Measurements from ENCODE around the gene LIPF. TPM values are rescaled to one million over a fixed set of nuclear protein-coding genes. Genes with fewer than 3 reads are reported as not detected.
"Not testable (repeated sequence)": the region's sequence is repeated elsewhere in the genome, so short reads cannot be mapped to it uniquely, and the experiment has no call there.

Gene LIPF, protein sequence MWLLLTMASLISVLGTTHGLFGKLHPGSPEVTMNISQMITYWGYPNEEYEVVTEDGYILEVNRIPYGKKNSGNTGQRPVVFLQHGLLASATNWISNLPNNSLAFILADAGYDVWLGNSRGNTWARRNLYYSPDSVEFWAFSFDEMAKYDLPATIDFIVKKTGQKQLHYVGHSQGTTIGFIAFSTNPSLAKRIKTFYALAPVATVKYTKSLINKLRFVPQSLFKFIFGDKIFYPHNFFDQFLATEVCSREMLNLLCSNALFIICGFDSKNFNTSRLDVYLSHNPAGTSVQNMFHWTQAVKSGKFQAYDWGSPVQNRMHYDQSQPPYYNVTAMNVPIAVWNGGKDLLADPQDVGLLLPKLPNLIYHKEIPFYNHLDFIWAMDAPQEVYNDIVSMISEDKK
- under 1 TPM; 0.18 to 0.57 (median 0.40) TPM for polyA plus RNA-seq (ENCODE audit: insufficient read length in 4 of 4)

- no peak for DNase-seq (ENCODE audit: low read depth in 4 of 4, low spot score in 3 of 4)
Observed at GRCh38 chr10:88664142-88664541, at the start of gene LIPF. TSS of gene LIPF (plus strand) at chr10:88664442. CDS start at chr10:88667298, 2,856 bp downstream.

GRCh38 chr10:88616250-88616977, 47.8 kb upstream of the LIPF start:
- no peak for DNase-seq (ENCODE audit: low read depth in 4 of 4, low spot score in 3 of 4)

DNA sequence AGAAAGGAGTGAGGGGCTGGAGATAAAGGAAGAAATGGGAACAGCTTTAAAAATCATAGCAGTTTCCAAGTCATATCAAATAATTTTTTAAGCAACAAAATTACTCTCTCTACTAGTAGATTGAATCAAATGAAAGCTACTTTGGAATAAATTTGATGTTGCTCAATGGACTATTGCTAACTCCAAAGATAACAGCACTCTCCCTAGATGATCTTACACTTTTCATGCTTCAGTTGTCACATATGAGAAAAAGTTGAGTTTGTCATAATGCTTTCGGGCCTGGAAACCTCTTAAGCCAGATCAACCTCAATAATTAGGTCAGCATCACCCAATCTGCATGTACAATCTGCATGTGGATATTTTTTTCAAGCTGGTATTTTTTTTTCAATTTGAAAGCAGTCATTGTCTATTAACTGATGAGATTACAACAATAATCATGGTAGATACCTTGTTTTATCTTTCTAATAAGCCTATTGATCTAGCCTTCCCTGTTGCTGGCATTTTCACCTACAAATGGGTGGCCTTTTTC, 46.4 kb upstream of the LIPF start:
- no peak for DNase-seq (ENCODE audit: low read depth in 4 of 4, low spot score in 3 of 4)

GRCh38 chr10:88618496-88618895, 45.7 kb upstream of the LIPF start:
- DNase-seq (ENCODE audit: low read depth in 4 of 4, low spot score in 3 of 4) = no peak

GRCh38 chr10:88620441-88620840, 43.8 kb upstream of the LIPF start:
- no peak for DNase-seq (ENCODE audit: low read depth in 4 of 4, low spot score in 3 of 4)

DNA sequence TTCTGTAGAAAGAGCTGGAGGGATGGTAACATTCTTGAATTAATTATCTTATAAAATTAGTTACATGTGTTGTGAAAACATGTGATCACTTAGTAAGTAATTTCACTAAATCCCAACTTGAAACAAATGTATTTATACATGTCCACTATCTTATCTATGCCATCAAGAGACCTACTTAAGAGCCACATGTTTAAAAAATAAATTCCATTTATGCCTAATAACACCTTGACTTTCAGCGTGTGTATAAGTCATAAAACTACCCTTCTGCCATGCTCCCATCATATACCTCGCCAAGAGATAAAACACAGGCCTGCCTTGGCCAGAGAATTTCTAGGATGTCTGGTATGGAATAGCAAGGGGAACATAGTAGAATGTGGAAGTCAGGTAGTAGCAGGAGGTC, 40.4 kb upstream of the LIPF start:
- no peak for DNase-seq (ENCODE audit: low read depth in 4 of 4, low spot score in 3 of 4)

GRCh38 chr10:88624840-88625239, 39.4 kb upstream of the LIPF start:
- no peak for DNase-seq (ENCODE audit: low read depth in 4 of 4, low spot score in 3 of 4)

DNA sequence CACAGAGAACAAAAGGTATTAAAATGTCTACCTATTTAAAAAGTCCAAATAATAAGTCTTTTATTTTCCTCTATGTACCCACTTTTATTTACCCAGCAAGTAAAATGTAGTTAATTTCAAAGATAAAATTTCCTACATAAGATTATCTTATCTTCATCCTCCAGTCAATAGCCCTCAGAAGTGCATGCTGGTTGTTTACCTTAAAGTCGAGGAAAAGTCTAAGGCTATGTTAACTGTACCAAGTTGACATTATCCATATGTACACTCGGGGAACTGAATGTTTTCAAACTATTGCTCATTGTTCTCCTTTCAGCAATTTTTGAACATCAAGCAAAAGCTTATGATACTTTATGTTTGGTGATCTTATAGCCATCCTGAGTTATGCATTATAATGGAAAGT, 24.1 kb upstream of the LIPF start:
- no peak for DNase-seq (ENCODE audit: low read depth in 4 of 4, low spot score in 3 of 4)

- no peak for DNase-seq (ENCODE audit: low read depth in 4 of 4, low spot score in 3 of 4)
Observed at GRCh38 chr10:88642209-88642608, 22.0 kb upstream of the LIPF start.

GRCh38 chr10:88642963-88643362, 21.3 kb upstream of the LIPF start:
- DNase-seq (ENCODE audit: low read depth in 4 of 4, low spot score in 3 of 4) = no peak

DNA sequence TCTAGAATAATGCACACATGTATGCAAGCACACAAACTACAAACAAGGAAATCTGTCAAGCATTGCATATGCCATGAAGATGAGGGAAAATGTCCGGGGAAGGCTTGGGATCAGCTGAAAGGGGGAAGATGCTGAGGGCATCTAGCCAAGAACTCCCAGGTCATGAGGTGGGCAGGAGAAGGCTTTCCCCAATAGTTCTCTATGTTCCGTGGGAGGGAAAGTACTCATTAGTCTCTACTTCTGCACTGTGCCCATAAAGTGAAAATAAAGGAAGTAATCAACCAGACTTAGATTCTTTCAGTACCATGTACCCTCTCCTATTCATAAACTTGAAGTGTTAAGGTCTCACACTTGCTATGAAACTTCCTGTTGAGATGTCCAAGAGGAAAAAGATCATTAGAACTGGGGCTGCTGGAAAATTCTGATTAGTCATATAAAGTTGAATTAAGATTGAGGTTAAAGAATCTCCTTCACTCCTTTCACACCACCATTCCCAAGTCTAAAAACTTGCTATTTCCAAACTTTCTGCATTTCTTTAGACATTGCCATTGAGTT, 17.1 kb upstream of the LIPF start:
- DNase-seq (ENCODE audit: low read depth in 4 of 4, low spot score in 3 of 4) = no peak

DNA sequence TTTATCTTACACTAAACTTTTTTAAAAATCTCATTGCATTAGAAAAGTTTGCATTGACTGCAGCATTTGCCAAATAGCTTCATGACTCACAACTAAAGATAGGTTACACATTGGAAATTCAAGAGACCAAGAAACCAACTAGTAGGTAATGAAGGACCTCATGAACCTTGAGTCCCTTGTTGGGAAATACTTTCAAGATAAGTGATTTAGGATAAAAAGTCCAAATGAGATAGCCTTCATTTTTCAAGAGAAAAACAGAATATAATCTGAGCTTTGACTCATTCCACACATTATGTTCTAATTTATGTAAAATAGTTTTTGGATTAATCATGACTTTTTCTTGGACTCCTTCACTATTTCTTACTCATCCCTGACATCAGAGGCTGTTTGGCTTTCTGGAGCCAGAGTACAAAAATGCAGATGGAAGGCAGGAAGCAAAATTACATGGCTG, 13.1 kb upstream of the LIPF start:
- no peak for DNase-seq (ENCODE audit: low read depth in 4 of 4, low spot score in 3 of 4)

DNA sequence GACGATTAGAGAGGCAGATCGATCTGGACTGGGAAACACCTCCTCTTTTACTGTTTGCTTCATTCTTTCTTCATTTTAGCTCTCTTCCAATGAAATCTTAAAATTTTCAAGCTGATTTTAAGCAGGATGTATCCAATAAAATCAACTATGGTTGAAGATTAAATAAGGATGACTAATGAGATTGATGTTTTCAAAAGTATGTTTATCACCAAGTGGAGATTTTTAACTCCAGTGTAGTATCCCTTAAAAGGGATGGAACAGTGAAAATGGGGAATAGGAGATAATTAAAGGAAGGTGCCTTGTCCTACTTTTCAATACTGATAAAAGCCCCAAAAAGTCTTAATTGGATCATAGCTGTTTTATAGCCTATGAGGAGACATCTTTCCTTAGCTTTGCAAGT, 11.6 kb upstream of the LIPF start:
- DNase-seq (ENCODE audit: low read depth in 4 of 4, low spot score in 3 of 4) = no peak

GRCh38 chr10:88657901-88658300, 6.3 kb upstream of the LIPF start:
- no peak for DNase-seq (ENCODE audit: low read depth in 4 of 4, low spot score in 3 of 4)

DNA sequence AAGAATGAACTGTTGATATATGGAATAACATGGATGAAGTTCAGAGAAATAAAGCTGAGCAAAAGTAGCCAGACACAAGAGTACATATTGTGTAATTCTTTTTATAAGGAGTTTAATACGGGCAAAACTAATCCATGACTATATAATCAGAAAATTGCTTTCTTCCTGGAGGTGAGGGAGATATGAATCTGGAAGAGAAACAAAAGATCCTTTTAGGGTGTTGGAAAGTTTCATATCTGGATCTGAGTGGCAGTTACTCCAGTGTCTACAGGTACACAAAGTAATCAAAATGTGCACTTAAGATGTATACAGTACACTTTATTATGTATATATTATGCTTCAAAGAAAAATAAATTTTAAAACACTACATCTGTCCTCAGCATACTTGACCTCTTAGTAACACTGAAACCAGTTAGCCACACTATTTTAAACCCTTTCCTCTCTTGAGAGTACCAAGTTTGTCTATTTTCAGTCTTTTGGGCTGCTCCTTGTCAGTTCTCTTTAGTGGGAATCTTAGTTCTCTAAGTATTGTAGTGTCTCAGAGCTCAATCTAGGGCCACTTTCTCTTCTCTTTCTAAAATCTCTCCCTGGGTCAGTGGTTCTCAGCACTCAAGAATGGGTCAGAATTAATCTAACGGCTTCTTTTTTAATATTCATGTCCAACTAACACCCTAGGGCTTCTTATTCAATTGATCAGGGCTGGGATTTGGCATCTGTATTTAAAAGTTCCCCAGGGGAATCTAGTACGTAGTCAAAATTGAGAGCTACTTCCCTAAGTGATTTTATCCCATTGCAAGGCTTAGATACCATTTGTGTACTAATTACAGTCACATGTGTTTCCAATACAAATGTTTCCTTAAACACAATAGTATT, 4.3 kb upstream of the LIPF start:
- no peak for DNase-seq (ENCODE audit: low read depth in 4 of 4, low spot score in 3 of 4)

DNA sequence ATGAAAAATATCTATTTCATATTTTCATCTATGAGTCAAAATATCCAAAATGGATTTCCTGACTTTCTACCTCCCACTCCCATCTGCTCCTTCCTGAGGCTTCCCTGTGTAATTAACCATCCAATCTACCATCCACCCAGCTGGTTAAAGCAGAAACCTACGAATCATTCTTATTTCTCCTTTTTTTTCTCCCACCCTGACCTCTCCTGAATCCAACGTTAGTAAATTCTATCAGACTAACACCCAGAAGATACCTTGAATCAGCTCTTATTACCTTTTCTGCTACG, 3.7 kb upstream of the LIPF start:
- no peak for DNase-seq (ENCODE audit: low read depth in 4 of 4, low spot score in 3 of 4)

DNA sequence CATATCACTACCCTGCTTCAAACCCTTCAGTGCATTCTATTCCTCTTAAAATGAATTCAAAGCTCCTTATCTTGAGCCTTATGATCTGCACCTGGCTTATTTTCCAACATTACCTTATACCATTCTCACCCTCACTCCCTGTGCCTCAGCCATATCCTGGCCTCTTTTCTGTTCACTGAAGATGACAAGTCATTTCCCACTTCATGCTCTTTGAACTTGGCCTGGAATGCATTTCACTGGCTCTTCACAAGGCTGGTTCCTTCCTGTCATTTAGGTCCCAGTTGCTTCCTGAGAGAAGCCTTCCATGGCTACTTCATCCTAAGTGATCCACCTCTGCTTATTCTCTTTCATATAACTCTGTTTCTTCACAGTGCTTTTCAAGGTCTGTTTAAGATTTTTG, 3.2 kb upstream of the LIPF start:
- no peak for DNase-seq (ENCODE audit: low read depth in 4 of 4, low spot score in 3 of 4)

DNA sequence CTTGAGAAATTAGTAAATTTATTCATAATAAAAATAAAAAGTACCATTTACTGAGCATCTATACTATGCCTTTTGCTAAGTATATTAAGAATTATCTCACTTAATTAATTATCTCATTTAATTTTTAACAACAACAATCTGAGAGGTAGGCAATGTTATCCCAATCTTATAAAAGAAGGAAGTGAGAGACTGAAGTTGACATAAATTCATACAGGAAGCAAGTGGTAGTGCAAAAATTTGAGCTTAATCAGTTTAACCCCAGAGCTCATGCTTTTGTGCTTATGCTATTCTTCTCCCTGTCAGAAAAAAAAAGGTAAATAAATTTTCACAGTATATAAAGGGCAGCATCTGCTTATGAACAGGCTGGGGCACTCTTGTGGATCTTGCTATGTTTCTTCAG, 2.7 kb upstream of the LIPF start:
- no peak for DNase-seq (ENCODE audit: low read depth in 4 of 4, low spot score in 3 of 4)

- DNase-seq (ENCODE audit: low read depth in 4 of 4, low spot score in 3 of 4) = not testable (repeated sequence)
Observed at GRCh38 chr10:88663153-88663552, 1.1 kb upstream of the LIPF start.

- no peak for DNase-seq (ENCODE audit: low read depth in 4 of 4, low spot score in 3 of 4)
Observed at GRCh38 chr10:88668465-88668864, 4.2 kb downstream of the LIPF start.

GRCh38 chr10:88670497-88670896, 6.3 kb downstream of the LIPF start:
- no peak for DNase-seq (ENCODE audit: low read depth in 4 of 4, low spot score in 3 of 4)
